Measurements from ENCODE around the gene ZNF148.

GRCh38 chr3:125191256-125191655, 183.9 kb downstream of the ZNF148 start:
- TF ChIP-seq CTCF (conservative IDR thresholded peaks at IDR 0.05) (no peak), ZFX (IDR thresholded peaks at IDR 0.05) (no peak)

Data from C4-2B (cell line).